Activated CD4-positive, alpha-beta T cell treated with anti-CD3 and anti-CD28 coated beads, Interleukin-2, amount 50 U/mL, for 16 hours (primary cell): ENCODE data around the gene PPM1F.
"Not testable (repeated sequence)": the region's sequence is repeated elsewhere in the genome, so short reads cannot be mapped to it uniquely, and the experiment has no call there.

Experiments
- DNase-seq: peaks from one replicate; pipeline ENCODE4 v3.0.0-alpha.2; 2020

Gene PPM1F

DNA sequence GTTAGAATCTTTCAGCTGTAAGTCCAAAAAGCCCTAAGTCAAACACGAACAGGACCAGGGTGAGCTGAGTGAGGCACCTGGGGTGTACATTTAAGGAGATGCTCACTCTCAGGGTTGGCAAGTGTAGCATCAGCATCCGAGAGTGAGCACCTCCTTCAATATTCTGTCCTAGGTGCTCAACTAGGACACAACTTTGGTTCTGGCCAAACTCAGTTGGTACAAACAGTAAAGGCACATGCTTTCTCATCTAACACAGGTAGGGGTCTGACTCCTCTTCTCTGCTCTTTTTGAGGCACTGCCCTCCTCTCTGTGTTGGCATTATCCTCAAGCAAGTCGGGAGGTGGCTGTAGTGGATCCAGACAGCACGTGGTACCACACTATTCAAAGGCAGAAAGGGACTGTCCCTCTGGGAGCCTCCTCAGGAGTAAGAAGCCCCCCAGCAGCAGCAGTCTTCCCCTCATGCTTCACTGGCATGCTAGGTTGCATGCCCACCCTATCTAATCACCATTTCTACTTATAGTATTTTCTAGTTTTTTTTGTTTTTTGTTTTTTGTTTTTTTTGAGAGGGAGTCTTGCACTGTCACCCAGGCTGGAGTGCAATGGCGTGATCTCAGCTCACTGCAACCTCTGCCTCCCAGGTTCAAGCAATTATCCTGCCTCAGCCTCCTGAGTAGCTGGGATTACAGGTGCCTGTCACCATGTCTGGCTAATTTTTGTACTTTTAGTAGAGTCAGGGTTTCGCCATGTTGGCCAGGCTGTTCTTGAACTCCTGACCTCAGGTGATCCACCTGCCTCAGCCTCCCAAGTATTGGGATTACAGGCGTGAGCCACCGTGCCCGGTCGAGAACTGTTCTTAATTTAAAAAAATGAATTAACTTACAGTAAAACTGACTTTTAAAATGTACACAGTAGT, 70.6 kb downstream of the PPM1F start:
- no peak for DNase-seq

DNA sequence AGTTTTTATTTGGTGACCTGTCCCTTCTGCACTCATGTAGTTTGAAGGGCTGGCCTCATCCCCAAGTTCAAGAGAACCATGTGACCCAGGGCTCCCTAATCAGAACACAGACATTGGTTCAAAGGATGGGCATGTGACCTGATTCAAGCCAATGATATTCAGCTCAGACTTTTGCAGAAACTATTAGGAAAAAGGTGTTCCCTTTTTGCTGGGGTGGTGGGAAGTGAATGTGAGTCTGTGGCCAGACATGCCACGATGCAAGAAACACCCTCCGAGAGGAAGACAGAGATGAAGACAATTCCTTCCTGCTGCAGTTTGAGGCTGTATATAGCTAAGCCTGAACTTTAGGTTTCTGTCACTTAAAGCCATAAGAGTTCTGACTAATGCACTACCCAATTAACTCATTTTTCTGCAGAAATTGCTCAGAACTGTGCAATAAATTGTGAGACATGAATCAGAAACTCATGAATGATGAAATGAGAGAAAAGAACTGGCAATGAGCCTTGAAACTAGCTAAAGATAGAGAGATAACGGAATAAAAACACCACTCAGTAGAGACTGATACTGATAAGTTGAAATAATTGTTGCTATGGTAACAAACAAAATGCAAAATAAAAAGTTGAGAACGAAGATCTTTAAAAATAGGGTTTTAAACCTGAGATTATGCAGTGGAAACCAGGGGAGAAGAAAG, 76.0 kb downstream of the PPM1F start:
- peak; percentile 94 for DNase-seq

DNA sequence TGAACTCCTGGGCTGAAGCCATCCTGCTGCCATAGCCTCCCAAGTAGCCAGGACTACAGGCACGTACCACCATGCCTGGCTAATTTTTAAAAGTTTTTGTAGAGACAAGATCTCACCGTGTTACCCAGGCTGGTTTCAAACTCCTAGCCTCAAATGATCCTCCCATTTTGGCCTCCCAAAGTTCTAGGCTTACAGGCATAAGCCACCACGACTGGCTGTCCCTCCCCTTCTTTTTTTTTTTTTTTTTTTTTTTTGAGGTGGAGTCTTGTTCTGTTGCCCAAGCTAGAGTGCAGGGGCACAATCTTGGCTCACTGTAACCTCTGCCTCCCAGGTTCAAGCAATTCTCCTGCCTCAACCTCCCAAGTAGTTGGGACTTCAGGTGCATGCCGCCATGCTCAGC, 77.7 kb downstream of the PPM1F start:
- DNase-seq, result not testable (repeated sequence)

DNA sequence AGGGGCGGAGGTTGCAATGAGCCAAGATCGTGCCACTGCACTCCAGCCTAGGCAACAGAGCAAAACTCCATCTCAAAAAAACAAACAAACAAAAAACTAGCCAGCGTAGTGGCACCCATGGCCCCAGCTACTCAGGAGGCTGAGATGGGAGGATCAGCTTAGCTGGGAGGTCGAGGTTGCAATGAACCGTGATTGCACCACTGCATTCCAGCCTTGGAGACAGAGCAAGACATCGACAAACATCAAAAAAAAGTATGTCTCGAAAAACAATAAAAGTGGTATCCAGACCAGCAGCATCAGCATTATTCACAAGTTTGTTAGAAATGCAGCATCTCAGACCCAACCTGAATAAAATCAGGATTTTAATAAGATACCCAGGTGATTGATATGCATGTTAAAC, 79.0 kb downstream of the PPM1F start:
- DNase-seq, result no peak

DNA sequence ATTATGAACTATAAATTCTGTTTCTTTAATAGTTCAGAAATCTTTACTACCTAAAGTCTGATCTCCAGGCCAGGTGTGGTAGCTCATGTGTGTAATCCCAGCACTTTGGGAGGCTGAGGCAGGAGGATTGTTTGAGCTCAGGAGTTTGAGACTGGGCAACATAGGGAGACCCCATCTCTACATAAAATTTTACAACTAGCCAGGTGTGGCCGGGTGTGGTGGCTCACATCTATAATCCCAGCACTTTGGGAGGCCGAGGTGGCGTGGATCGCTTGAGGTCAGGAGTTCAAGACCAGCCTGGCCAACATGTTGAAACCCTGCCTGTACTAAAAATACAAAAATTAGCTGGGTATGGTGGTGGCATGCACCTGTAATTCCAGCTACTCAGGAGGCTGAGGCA, 79.9 kb downstream of the PPM1F start:
- DNase-seq, result not testable (repeated sequence)
